Measurements from ENCODE around the gene PRKAG2. TPM values are rescaled to one million over a fixed set of nuclear protein-coding genes. Genes with fewer than 3 reads are reported as not detected.

The PRKAG2 gene
- total RNA-seq, 2 donors from 2014 or later: 19.9 to 22.6 TPM

DNA sequence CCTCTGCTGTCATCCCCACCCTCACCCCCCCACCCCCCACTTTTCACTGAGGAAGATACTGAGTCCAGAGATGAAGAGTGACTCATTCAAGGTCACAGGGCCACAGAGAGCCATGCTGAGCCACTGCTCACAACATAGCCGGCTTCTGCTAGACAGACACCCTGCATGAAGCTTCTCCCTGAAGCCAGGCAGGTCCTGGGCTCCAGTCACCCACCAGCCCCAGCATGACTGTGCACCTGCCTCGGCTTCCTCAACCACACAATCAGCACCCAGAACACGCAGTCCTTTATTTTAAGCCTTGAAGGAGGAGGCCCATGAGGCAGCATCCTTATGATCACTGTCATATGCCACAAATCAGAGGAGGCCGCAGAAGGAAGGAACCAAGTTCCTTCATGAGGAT, 19.2 kb upstream of the PRKAG2 start:
- Mint-ChIP-seq H3K4me3 (no peak overlapping the region), H3K27ac (no peak overlapping the region), H3K36me3 (no peaks in the 10 kb centered on the region), H3K4me1 (ENCODE audit: low read depth in 2 of 2) (no peaks in the 10 kb centered on the region), H3K27me3 (peaks cover 30% of the 10 kb centered on the region in 2 donors), H3K9me3 (no peaks in the 10 kb centered on the region)
- DNase-seq (ENCODE audit: low spot score) (no peak), ATAC-seq (no peak)

DNA sequence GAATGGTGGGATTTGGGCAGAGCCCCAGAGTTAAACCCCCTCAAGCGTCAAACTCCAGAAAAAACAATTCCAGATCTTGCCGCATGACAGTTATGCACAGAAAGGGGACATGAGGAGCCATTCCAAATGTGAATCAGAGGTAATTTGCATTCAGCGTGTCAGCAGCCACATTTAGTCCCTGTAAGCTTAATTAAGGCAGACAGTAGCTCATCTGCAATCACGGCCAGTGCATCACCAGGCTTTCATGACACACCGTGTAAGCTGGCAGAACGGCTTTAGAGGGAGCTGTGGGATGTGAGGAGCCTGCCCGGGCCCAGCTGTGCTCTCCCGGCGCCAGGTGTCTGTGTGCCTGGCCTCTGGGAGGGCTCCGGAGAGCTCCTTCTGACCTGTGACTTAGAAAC, 18.7 kb upstream of the PRKAG2 start:
- ATAC-seq: no peak

DNA sequence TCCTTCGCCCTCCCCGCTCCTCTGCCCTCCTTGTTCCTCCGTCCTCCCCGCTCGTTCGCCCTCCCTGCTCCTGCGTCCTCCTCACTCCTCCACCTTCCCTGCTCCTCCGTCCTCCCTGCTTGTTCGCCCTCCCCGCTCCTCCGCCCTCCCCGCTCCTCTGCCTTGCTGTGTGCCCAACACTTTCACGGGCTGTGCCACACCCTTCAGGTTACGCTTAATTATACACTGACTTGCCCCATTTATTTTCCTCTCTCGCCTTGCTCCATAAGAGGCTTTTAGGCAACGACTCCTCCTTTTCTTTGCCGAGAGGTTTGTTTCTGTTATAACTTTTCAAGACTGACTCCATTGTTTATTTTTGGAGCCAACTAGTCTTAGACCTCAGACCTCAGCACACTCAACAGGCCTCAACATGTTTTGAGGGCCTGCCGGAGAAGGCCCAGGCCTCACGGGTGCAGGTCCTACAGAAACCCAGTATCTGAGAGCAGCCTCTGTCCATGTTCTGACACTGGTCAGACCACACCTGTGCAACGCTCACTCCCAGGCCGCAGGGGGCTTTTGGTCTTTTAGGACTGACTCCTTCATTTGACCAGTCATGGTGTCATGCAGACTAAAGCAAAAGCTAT, 18.2 kb upstream of the PRKAG2 start:
- Mint-ChIP-seq H3K27me3 (peaks cover 31 to 32% of the 10 kb centered on the region in 2 donors), H3K4me1 (ENCODE audit: low read depth in 2 of 2) (no peaks in the 10 kb centered on the region)

More for the DNA sequence above, 18.7 kb upstream of the PRKAG2 start:
- Mint-ChIP-seq H3K4me3 (no peak overlapping the region), H3K9me3 (no peaks in the 10 kb centered on the region), H3K36me3 (no peaks in the 10 kb centered on the region), H3K4me1 (ENCODE audit: low read depth in 2 of 2) (no peaks in the 10 kb centered on the region), H3K27ac (no peak overlapping the region), H3K27me3 (peaks cover 31 to 33% of the 10 kb centered on the region in 2 donors)
- DNase-seq (ENCODE audit: low spot score): no peak

DNA sequence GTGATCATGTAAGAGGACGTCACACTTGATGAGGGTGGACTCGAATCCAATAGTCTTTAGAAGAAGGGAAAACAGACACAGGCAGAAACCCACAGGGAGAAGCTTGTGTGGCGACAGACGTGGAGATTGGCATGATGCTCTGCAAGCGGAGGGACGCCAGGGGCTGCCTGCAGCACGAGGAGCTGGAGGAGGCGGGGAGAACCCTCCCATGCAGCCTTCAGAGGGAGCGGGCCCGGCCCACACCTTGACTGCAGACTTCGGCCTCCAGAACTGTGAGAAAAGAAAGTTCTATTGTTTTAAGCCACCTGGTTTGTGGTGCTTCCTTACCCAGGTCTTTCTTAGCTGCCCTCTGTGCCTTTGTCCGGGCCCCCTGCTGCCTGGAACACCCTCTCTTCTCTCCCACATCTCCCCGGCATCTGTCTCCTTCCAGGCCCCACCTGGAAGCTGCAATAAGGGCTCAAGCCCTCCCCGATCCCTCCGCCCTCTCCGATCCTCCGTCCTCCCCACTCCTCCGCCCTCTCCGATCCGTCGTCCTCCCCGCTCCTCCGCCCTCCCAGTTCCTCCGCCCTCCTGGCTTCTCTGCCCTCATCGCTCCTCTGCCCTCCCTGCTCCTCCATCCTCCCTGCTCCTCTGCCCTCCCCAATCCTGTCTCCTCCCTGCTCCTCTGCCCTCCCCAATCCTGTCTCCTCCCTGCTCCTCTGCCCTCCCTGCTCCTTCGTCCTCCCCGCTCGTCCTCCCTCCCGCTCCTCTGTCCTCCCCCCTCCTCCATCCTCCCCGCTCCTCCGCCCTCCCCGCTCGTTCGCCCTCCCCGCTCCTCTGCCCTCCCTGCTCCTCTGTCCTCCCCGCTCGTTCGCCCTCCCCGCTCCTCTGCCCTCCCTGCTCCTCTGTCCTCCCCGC, 17.4 kb upstream of the PRKAG2 start:
- Mint-ChIP-seq H3K4me1 (ENCODE audit: low read depth in 2 of 2) (no peaks in the 10 kb centered on the region), H3K27ac (no peak overlapping the region), H3K4me3 (no peak overlapping the region), H3K9me3 (no peaks in the 10 kb centered on the region), H3K27me3 (peaks cover 25 to 29% of the 10 kb centered on the region in 2 donors), H3K36me3 (no peaks in the 10 kb centered on the region)
- no peak for DNase-seq (ENCODE audit: low spot score)
- no peak for ATAC-seq

More for the DNA sequence above, 18.2 kb upstream of the PRKAG2 start:
- H3K27ac Mint-ChIP-seq: no peak overlapping the region
- DNase-seq (ENCODE audit: low spot score): peak; percentile 49
- H3K9me3 Mint-ChIP-seq: no peaks in the 10 kb centered on the region
- no peak overlapping the region for H3K4me3 Mint-ChIP-seq
- no peak for ATAC-seq
- H3K36me3 Mint-ChIP-seq: no peaks in the 10 kb centered on the region

DNA sequence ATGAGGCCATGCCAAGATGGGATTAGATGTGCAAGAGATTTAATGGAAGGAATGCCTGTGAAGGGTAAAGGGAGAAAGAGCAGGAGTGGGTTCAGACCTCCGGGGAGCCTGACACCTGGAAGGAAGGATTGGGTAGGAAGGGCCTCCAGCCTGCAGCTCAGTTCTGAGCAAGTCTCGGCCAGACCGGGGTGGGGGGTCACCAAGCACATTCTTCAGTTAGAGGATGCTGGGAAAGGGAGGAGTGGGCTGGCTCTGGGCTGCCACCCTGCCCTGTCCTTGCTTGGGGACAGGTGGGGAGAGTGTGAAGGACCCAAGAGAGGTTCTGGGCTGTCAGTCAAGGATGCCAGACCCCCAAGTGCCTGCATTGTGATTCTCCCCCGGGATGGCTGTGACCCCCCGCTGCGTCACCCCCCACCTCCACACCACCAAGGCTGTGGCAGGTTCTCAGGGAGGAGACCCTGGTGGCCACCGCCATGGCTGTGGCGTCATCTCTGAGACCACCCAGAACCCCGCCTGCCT, 16.5 kb upstream of the PRKAG2 start:
- Mint-ChIP-seq H3K36me3 (no peaks in the 10 kb centered on the region), H3K9me3 (no peaks in the 10 kb centered on the region), H3K4me1 (ENCODE audit: low read depth in 2 of 2) (no peaks in the 10 kb centered on the region), H3K4me3 (no peak overlapping the region), H3K27me3 (peaks cover 22 to 25% of the 10 kb centered on the region in 2 donors), H3K27ac (no peak overlapping the region)
- ATAC-seq: peak in 1 of 2 donors; percentile 40
- DNase-seq (ENCODE audit: low spot score): no peak

DNA sequence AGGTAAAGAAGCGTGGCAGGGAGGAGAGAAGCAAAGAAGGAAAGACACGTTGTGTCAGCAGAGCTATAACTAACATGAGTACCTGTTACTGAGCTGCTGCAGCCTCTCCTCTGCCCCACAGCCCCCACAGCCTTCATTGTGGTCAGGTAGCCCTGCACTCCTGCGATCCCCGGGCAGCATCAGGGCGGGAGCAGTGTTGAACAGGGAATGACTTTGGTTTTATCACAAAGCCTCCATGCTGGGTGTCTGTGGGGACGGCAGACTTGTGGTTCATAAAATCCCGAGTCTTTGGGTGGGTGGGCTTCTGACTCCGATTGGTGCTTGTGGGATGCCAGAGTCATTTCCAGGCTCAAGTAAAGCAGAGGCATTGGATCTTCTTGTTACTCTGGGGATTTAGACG, 14.8 kb upstream of the PRKAG2 start:
- Mint-ChIP-seq H3K36me3 (no peaks in the 10 kb centered on the region), H3K9me3 (no peaks in the 10 kb centered on the region), H3K4me3 (no peak overlapping the region), H3K4me1 (ENCODE audit: low read depth in 2 of 2) (no peaks in the 10 kb centered on the region), H3K27ac (no peak overlapping the region), H3K27me3 (peaks cover 21 to 22% of the 10 kb centered on the region in 2 donors)
- DNase-seq (ENCODE audit: low spot score) (peak; percentile 48), ATAC-seq (no peak)

DNA sequence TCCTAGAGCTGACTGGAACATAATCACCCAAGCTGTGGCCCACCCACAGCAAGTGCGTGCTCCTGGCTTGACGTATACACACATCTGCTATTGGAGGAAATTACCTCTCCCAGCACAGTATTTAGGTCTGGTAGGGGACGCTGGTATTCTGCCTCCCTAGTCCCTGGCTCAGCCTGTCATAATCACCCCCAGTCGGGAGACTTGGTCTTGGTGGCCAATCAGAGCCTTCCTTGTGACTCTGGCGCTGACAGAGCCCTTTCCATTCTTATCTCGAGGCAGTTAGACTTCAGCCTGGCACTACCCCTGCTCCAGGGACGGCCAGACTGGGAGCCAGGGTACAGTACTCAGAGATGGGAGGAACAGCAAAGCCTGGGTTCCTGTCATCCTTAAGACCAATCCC, 14.3 kb upstream of the PRKAG2 start:
- no peak for ATAC-seq

DNA sequence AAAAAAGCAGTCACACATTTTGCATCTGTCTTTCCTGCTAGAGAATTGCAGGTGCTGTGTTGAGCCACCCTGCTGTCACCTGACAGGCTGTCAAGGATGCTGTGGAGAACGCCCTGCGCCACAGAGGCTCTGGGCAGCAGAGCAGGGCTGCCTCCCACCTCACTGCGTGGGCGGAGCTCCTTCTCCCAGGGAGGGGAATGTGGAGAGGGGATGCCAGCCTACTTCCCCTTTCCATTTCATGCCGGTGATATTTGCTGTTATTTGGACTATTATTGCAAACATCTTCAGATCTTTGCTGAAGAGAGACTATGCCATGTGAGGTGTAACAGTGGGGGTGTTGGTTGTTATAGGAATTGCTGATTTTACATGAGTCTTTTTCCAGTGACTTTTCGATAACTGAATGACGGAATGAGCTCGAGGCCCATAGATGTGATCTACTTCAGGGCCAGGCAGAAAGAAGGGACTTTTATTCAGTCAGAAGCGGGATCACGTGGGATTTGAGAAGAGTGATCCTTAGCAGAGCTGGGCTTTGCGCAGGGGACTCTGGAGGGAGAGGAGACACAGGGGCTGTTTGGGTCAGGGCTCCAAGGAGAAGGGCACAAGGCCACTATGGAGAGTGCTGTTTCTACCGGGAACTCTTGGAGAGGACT, 13.6 kb upstream of the PRKAG2 start:
- no peak for DNase-seq (ENCODE audit: low spot score)
- ATAC-seq: no peak

More for the DNA sequence above, 14.3 kb upstream of the PRKAG2 start:
- H3K9me3 Mint-ChIP-seq: no peaks in the 10 kb centered on the region
- H3K4me3 Mint-ChIP-seq: no peak overlapping the region
- H3K27me3 Mint-ChIP-seq: peaks cover 22 to 25% of the 10 kb centered on the region in 2 donors
- H3K36me3 Mint-ChIP-seq: no peaks in the 10 kb centered on the region
- no peaks in the 10 kb centered on the region for H3K4me1 Mint-ChIP-seq (ENCODE audit: low read depth in 2 of 2)
- DNase-seq (ENCODE audit: low spot score): peak; percentile 32
- no peak overlapping the region for H3K27ac Mint-ChIP-seq

DNA sequence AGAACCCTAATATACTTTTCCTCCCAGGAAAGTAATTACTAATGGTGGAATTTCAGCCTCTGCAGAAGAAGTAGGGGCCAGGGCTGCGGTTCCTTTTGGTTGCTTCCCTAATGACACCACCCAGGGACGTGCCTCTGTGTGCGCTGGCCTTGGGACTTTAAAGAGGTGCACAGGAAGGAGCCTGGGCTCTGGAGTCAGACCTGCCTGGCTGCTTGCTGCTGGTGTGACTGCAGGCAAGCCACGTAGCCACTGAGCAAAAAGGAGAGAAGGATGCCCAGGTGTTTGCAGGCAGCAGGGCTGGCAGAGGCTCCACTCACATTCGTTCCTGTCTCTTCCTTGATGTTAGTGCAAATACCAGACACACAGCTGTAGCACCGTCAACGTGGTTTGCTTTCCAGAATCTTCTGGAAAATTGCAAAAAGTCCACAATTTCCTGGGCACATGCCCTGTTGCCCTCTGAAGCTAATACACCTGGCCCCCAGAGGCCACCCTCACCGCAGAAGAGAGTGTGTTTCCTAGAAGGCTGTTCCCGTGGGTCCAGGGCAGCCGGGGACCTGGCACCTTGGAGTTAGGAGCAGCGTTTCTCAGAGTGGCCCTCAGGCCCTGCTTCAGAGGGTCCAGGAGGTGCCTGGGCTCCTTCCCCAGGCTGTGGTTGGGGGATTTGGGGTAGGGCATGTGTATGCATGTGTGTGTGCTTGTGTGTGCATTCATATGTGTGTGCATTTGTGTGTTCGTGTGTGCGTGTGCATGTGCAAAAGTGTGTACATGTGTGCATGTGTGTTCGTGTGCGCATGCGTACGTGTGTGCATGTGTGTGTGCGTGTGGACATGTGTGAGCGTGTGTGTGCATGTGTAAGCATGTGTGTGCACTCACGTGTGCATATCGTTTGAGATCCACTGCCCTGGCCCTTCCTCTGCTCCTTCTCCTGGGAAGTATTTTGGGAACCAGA, 12.8 kb upstream of the PRKAG2 start:
- Mint-ChIP-seq H3K4me3 (no peak overlapping the region), H3K27me3 (peaks cover 26 to 38% of the 10 kb centered on the region in 2 donors), H3K27ac (no peak overlapping the region), H3K36me3 (no peaks in the 10 kb centered on the region), H3K9me3 (no peaks in the 10 kb centered on the region), H3K4me1 (ENCODE audit: low read depth in 2 of 2) (no peaks in the 10 kb centered on the region)
- DNase-seq (ENCODE audit: low spot score) (peak; percentile 52), ATAC-seq (no peak)

More for the DNA sequence above, 13.6 kb upstream of the PRKAG2 start:
- Mint-ChIP-seq H3K36me3 (no peaks in the 10 kb centered on the region), H3K27me3 (peaks cover 27 to 32% of the 10 kb centered on the region in 2 donors), H3K9me3 (no peaks in the 10 kb centered on the region), H3K4me3 (no peak overlapping the region), H3K4me1 (ENCODE audit: low read depth in 2 of 2) (no peaks in the 10 kb centered on the region), H3K27ac (no peak overlapping the region)

DNA sequence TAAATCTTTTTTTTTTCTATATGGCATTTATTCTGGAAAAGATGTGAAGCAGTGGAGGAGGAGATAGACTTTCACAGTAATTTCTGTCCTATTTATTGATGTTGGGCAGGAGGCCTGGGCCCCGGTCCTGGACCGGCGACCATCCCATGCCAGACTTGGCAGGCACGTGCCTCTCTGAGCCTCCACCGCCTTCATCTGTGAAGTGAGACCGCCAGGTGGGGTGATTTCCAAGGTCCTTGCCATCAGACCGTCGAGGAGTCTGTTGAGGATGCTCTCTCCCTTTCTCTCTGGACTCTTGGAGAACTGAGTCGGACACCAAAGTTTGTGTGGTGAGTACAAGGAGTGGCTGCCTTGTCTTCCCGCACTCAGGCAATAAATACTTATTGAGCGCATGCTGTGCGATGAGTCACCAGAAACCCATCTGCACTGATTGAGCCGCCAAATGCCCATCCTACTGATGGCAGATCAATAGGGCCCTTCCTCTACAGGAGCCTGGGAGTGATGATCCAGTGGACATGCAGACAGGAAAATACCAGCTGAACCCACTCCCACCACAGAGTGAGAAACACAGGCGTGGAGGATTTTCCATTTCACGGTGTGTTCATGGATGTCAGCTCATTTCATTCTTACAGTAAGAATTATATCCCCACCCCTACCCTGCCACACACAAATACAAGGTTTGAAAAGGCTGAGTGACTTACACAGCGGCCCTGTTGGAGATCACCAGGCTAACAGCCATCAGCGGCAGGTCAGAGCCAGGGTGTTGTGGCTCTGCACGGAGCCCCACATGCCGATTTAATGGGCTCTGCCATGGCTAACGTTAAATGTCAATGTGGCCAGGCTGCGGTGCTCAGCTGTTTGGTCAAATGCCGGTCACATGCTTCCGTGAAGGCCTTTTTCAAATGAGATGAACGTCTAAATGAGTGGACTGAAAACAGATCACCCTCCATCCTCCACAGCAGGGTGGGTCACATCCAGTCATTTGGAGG, 11.5 kb upstream of the PRKAG2 start:
- DNase-seq (ENCODE audit: low spot score) (peak; percentile 39), ATAC-seq (no peak)
- Mint-ChIP-seq H3K9me3 (no peaks in the 10 kb centered on the region), H3K27ac (no peak overlapping the region), H3K4me1 (ENCODE audit: low read depth in 2 of 2) (no peaks in the 10 kb centered on the region), H3K4me3 (no peak overlapping the region), H3K27me3 (peaks cover 21 to 28% of the 10 kb centered on the region in 2 donors), H3K36me3 (no peaks in the 10 kb centered on the region)

DNA sequence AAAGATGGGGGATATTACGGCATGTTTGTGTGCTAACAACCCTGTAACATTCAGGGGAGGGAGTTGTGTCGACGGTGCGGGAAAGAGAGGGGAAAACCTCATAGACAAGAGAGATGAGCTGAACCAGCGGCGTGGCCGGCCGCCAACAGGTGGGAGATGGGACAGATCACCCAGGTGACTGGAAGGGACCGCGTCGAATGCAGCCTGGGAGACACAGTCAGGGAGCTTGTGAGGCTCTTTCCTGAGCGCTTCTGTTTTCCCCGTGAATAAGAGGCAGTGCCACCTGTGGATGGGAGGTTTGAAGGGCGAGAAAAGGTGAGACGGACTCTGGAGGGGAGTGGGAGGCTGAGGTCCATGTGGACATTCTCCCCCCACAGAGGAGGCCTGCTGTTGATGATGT, 9.9 kb upstream of the PRKAG2 start:
- H3K36me3 Mint-ChIP-seq: no peaks in the 10 kb centered on the region
- H3K27ac Mint-ChIP-seq: no peak overlapping the region
- H3K27me3 Mint-ChIP-seq: peaks cover 18 to 22% of the 10 kb centered on the region in 2 donors
- no peaks in the 10 kb centered on the region for H3K4me1 Mint-ChIP-seq (ENCODE audit: low read depth in 2 of 2)
- H3K4me3 Mint-ChIP-seq: no peak overlapping the region
- DNase-seq (ENCODE audit: low spot score) (no peak), ATAC-seq (no peak)
- H3K9me3 Mint-ChIP-seq: no peaks in the 10 kb centered on the region

DNA sequence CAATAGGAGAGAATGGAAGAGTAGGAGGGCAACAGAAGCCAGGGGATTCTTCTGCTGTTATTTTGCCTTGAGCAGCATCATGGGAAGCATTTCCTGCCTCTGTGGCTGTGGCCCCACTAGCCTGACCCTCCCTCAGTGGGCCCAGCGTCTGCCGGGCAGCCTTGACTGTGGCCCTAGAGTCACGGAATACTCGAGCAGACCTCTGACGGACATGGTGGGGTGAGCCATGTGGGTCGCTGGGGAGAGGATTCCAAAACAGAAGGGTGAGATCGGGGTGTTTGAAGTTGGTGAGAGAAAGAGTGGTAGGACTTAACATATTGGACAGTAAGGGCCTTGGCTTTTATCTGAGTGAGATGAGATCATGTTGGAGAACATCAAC, 8.3 kb upstream of the PRKAG2 start:
- Mint-ChIP-seq H3K4me1 (ENCODE audit: low read depth in 2 of 2) (no peaks in the 10 kb centered on the region), H3K27me3 (peaks cover 10 to 15% of the 10 kb centered on the region in 2 donors), H3K9me3 (no peaks in the 10 kb centered on the region), H3K4me3 (no peak overlapping the region), H3K27ac (no peak overlapping the region), H3K36me3 (no peaks in the 10 kb centered on the region)
- ATAC-seq (no peak), DNase-seq (ENCODE audit: low spot score) (no peak)

All from natural killer cell treated with Interleukin-12 subunit alpha and Interleukin-12 subunit beta and Interleukin-15 and Interleukin-18, amount 100 ng/mL, for 72 hours (primary cell).